Measurements from ENCODE around the gene LRP4.

Gene LRP4

GRCh38 chr11:46967962-46968361 lies 49.6 kb upstream of the LRP4 start:
- TF ChIP-seq PATZ1 (CRISPR knock-in tag; IDR thresholded peaks at IDR 0.05; ENCODE audit: borderline replicate concordance) (no peak), TOX (CRISPR knock-in tag; IDR thresholded peaks at IDR 0.05; ENCODE audit: borderline replicate concordance) (no peak), ZNF565 (CRISPR knock-in tag; conservative IDR thresholded peaks at IDR 0.05; ENCODE audit: low read depth) (no peak), RARB (CRISPR knock-in tag; IDR thresholded peaks at IDR 0.05) (no peak), ESRRG (CRISPR knock-in tag; IDR thresholded peaks at IDR 0.05) (no peak), OSR1 (CRISPR knock-in tag; IDR thresholded peaks at IDR 0.05) (no peak), CREB5 (CRISPR knock-in tag; IDR thresholded peaks at IDR 0.05; ENCODE audit: low read depth) (no peak), ZNF8 (CRISPR knock-in tag; IDR thresholded peaks at IDR 0.05) (no peak), TSHZ2 (CRISPR knock-in tag; IDR thresholded peaks at IDR 0.05) (no peak), ZFP3 (CRISPR knock-in tag; IDR thresholded peaks at IDR 0.05) (no peak), ZNF70 (CRISPR knock-in tag; IDR thresholded peaks at IDR 0.05) (no peak), GLIS3 (CRISPR knock-in tag; IDR thresholded peaks at IDR 0.05) (no peak), CSDC2 (CRISPR knock-in tag; IDR thresholded peaks at IDR 0.05) (no peak)
- ATAC-seq: no peak

- TF ChIP-seq BACH2 (CRISPR knock-in tag; IDR thresholded peaks at IDR 0.05; ENCODE audit: borderline replicate concordance) (no peak), CREB5 (CRISPR knock-in tag; IDR thresholded peaks at IDR 0.05; ENCODE audit: low read depth) (no peak), ESRRG (CRISPR knock-in tag; IDR thresholded peaks at IDR 0.05) (no peak), ARNTL (CRISPR knock-in tag; IDR thresholded peaks at IDR 0.05; ENCODE audit: borderline replicate concordance, low read depth) (no peak), TOX (CRISPR knock-in tag; IDR thresholded peaks at IDR 0.05; ENCODE audit: borderline replicate concordance) (no peak), ZFP30 (CRISPR knock-in tag; IDR thresholded peaks at IDR 0.05) (no peak), TSHZ2 (CRISPR knock-in tag; IDR thresholded peaks at IDR 0.05) (no peak), ISL1 (CRISPR knock-in tag; IDR thresholded peaks at IDR 0.05) (no peak), ZNF70 (CRISPR knock-in tag; IDR thresholded peaks at IDR 0.05) (no peak), CSRNP3 (CRISPR knock-in tag; IDR thresholded peaks at IDR 0.05) (no peak), PPARA (CRISPR knock-in tag; IDR thresholded peaks at IDR 0.05; ENCODE audit: borderline replicate concordance) (no peak), CSDC2 (CRISPR knock-in tag; IDR thresholded peaks at IDR 0.05) (no peak), OSR1 (CRISPR knock-in tag; IDR thresholded peaks at IDR 0.05) (no peak), ZFP3 (CRISPR knock-in tag; IDR thresholded peaks at IDR 0.05) (no peak)
- no peak for ATAC-seq
Observed at GRCh38 chr11:46966773-46967172, 48.4 kb upstream of the LRP4 start.
